Stimulated activated CD4-positive, alpha-beta T cell treated with anti-CD3 and anti-CD28 coated beads, Interleukin-4, amount 100 ng/mL, for 1 hour (primary cell): ENCODE data around the gene ZNF217.
"Not testable (repeated sequence)": the region's sequence is repeated elsewhere in the genome, so short reads cannot be mapped to it uniquely, and the experiment has no call there.

Experiments used
- DNase-seq: peaks from one replicate; pipeline ENCODE4 v3.0.0-alpha.2; 2020

Gene ZNF217

GRCh38 chr20:53581444-53582250 is 12.0 kb downstream of the ZNF217 start:
- DNase-seq = peak; percentile 21

- DNase-seq = no peak
Observed at GRCh38 chr20:53580376-53581111, 13.1 kb downstream of the ZNF217 start.

GRCh38 chr20:53579581-53580375 is 13.9 kb downstream of the ZNF217 start:
- no peak for DNase-seq

GRCh38 chr20:53579266-53579580 is 14.4 kb downstream of the ZNF217 start:
- DNase-seq = no peak

- no peak for DNase-seq
Observed at GRCh38 chr20:53578492-53579222, 15.0 kb downstream of the ZNF217 start.

GRCh38 chr20:53576586-53577318 is 16.9 kb downstream of the ZNF217 start:
- no peak for DNase-seq

GRCh38 chr20:53576195-53576580 is 17.5 kb downstream of the ZNF217 start:
- no peak for DNase-seq

- no peak for DNase-seq
Observed at GRCh38 chr20:53575481-53576194, 18.0 kb downstream of the ZNF217 start.

GRCh38 chr20:53574819-53575218 is 18.8 kb downstream of the ZNF217 start:
- no peak for DNase-seq

GRCh38 chr20:53574259-53574789 is 19.3 kb downstream of the ZNF217 start:
- no peak for DNase-seq

GRCh38 chr20:53571555-53572286 is 21.9 kb downstream of the ZNF217 start:
- DNase-seq = no peak

GRCh38 chr20:53570446-53571276 is 23.0 kb downstream of the ZNF217 start:
- DNase-seq = no peak

GRCh38 chr20:53569606-53570307 is 23.9 kb downstream of the ZNF217 start:
- DNase-seq = no peak

- no peak for DNase-seq
Observed at GRCh38 chr20:53569005-53569404, 24.6 kb downstream of the ZNF217 start.

GRCh38 chr20:53568351-53568750 is 25.3 kb downstream of the ZNF217 start:
- DNase-seq = no peak

GRCh38 chr20:53567379-53567917 is 26.2 kb downstream of the ZNF217 start:
- DNase-seq = no peak

GRCh38 chr20:53566623-53567022 is 27.0 kb downstream of the ZNF217 start:
- DNase-seq = not testable (repeated sequence)

GRCh38 chr20:53565254-53565653 is 28.4 kb downstream of the ZNF217 start:
- DNase-seq = no peak
